ENCODE results near the gene LLGL1. TPM values are rescaled to one million over a fixed set of nuclear protein-coding genes. Genes with fewer than 3 reads are reported as not detected.
A peak's percentile ranks its signal among the peaks of the same experiment; 100 is the strongest.

Gene LLGL1
- polyA plus RNA-seq, 2 of the 4 experiments (the other 2 are of a cell fraction): 11.2 to 19.3 TPM

DNA sequence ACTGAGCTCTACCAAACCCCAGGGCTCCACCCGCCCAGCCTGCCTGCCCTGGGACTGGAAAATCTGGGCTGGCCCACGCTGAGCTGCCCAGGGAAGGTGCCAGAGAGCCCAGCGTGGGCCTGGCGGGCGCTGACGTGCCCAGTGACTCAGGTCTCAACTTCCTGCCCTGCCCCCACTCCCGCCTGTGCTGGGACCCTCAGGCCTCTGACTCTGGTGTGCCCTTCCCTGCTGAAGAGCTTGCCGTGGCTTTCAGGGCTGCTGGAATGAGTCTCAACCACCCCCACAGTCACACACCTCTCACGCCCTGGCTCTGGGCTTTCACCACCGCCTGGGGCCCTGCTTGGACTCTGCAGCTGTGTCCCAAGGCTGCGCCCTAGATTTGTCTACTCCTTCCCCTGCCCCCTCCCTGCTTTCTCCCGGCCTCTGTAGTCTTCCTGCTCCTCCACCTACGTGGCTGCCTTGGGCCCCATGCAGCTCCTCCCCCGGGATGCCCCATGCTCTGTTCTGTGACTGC is 10.4 kb downstream of the LLGL1 start:
- peak overlapping the region in 1 of 2 experiments; percentile 52; a peak in 2 of 6 replicates for H3K27ac ChIP-seq
- TF ChIP-seq TFCP2L1 (CRISPR knock-in tag; IDR thresholded peaks at IDR 0.05) (no peak), EHMT2 (IDR thresholded peaks at IDR 0.05; ENCODE audit: low read depth) (no peak), RARB (CRISPR knock-in tag; IDR thresholded peaks at IDR 0.05) (no peak), JUN (IDR thresholded peaks at IDR 0.05) (no peak), GATA3 (IDR thresholded peaks at IDR 0.05; ENCODE audit: borderline replicate concordance) (no peak), MYC (IDR thresholded peaks at IDR 0.05; ENCODE audit: borderline replicate concordance, low read length) (no peak), ZC3H11A (IDR thresholded peaks at IDR 0.05) (no peak), CHD4 (IDR thresholded peaks at IDR 0.05; ENCODE audit: borderline replicate concordance) (no peak), NR3C1 (IDR thresholded peaks at IDR 0.05) (no peak), BHLHE40 (IDR thresholded peaks at IDR 0.05; ENCODE audit: low read depth, low read length) (no peak), CHD2 (IDR thresholded peaks at IDR 0.05; ENCODE audit: low read length, partially characterized antibody) (no peak)
- TF ChIP-seq, protein P1, sequence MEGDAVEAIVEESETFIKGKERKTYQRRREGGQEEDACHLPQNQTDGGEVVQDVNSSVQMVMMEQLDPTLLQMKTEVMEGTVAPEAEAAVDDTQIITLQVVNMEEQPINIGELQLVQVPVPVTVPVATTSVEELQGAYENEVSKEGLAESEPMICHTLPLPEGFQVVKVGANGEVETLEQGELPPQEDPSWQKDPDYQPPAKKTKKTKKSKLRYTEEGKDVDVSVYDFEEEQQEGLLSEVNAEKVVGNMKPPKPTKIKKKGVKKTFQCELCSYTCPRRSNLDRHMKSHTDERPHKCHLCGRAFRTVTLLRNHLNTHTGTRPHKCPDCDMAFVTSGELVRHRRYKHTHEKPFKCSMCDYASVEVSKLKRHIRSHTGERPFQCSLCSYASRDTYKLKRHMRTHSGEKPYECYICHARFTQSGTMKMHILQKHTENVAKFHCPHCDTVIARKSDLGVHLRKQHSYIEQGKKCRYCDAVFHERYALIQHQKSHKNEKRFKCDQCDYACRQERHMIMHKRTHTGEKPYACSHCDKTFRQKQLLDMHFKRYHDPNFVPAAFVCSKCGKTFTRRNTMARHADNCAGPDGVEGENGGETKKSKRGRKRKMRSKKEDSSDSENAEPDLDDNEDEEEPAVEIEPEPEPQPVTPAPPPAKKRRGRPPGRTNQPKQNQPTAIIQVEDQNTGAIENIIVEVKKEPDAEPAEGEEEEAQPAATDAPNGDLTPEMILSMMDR (IDR thresholded peaks at IDR 0.05): no peak
- TF ChIP-seq, protein P2, sequence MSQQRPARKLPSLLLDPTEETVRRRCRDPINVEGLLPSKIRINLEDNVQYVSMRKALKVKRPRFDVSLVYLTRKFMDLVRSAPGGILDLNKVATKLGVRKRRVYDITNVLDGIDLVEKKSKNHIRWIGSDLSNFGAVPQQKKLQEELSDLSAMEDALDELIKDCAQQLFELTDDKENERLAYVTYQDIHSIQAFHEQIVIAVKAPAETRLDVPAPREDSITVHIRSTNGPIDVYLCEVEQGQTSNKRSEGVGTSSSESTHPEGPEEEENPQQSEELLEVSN (IDR thresholded peaks at IDR 0.05; ENCODE audit: borderline replicate concordance, low read depth): no peak
- DNase-seq (ENCODE audit: low read depth in 1 of 2, low spot score in 1 of 2) (no peak), FAIRE-seq (no peak), ATAC-seq (peak in 1 of 2 experiments; percentile 15; a peak in 3 of 6 replicates)
- CTCF ChIA-PET: interaction anchor here (0.5 to 12.1 kb wide), 7 partner anchors 9 to 1433 kb away, joined by 3 to 103 read pairs (median 4); no protein-coding TSS in a partner anchor
- POLR2A ChIA-PET: no interaction called here
- no peaks in the 10 kb centered on the region for H3K9me3 ChIP-seq
- H3K4me2 ChIP-seq: no peak overlapping the region
- WGBS (ENCODE audit: missing lambda C conversion rate): 62% methylated on average over 14 of the region's 14 CpGs
- H3K4me1 ChIP-seq: peaks cover 6% of the 10 kb centered on the region; the same call in 1 of the 3 replicates
- no peak overlapping the region for H3K4me3 ChIP-seq

DNA sequence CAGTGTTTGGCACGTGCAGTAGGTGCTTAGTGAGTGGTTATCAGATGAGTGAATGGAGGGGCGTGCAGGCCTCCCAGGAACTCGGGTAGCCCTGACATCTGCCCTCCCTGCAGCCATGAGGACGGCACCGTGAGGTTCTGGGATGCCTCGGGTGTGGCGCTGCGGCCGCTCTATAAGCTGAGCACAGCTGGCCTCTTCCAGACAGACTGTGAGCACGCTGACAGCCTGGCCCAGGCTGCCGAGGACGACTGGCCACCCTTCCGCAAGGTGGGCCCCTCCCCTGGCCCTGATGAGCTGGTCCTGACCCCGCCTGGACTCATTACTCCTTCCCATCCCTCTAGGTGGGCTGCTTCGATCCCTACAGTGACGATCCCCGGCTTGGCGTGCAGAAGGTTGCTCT is 11.1 kb downstream of the LLGL1 start:
- DNase-seq (ENCODE audit: low read depth in 1 of 2, low spot score in 1 of 2): no peak
- ChIA-PET POLR2A (no interaction called here), CTCF (interaction anchor here (1.3 to 12.1 kb wide), 5 partner anchors 10 to 95 kb away, joined by 3 to 103 read pairs (median 5); no protein-coding TSS in a partner anchor)
- TF ChIP-seq, protein P3, sequence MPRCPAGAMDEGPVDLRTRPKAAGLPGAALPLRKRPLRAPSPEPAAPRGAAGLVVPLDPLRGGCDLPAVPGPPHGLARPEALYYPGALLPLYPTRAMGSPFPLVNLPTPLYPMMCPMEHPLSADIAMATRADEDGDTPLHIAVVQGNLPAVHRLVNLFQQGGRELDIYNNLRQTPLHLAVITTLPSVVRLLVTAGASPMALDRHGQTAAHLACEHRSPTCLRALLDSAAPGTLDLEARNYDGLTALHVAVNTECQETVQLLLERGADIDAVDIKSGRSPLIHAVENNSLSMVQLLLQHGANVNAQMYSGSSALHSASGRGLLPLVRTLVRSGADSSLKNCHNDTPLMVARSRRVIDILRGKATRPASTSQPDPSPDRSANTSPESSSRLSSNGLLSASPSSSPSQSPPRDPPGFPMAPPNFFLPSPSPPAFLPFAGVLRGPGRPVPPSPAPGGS (IDR thresholded peaks at IDR 0.05): no peak
- TF ChIP-seq TP53 (CRISPR knock-in tag; IDR thresholded peaks at IDR 0.05): no peak
- no peak for TF ChIP-seq HOXB13 (CRISPR knock-in tag; IDR thresholded peaks at IDR 0.05; ENCODE audit: low read depth)
- no peak for TF ChIP-seq MYC (IDR thresholded peaks at IDR 0.05; ENCODE audit: borderline replicate concordance, low read length)
- TF ChIP-seq GATA3 (IDR thresholded peaks at IDR 0.05; ENCODE audit: borderline replicate concordance): no peak
- TF ChIP-seq HEYL (CRISPR knock-in tag; IDR thresholded peaks at IDR 0.05): no peak
- no peak for TF ChIP-seq NPAS2 (CRISPR knock-in tag; IDR thresholded peaks at IDR 0.05; ENCODE audit: borderline replicate concordance)
- TF ChIP-seq, protein P4, sequence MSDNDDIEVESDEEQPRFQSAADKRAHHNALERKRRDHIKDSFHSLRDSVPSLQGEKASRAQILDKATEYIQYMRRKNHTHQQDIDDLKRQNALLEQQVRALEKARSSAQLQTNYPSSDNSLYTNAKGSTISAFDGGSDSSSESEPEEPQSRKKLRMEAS (IDR thresholded peaks at IDR 0.05): no peak
- TF ChIP-seq SREBF2 (IDR thresholded peaks at IDR 0.05): no peak
- TF ChIP-seq, protein P5, sequence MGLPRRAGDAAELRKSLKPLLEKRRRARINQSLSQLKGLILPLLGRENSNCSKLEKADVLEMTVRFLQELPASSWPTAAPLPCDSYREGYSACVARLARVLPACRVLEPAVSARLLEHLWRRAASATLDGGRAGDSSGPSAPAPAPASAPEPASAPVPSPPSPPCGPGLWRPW (IDR thresholded peaks at IDR 0.05): no peak
- TF ChIP-seq EHMT2 (IDR thresholded peaks at IDR 0.05; ENCODE audit: low read depth): no peak
- H3K27ac ChIP-seq: no peak overlapping the region
- no peaks in the 10 kb centered on the region for H3K9me3 ChIP-seq
- 85% methylated on average over 18 of the region's 18 CpGs for WGBS (ENCODE audit: missing lambda C conversion rate)
- H3K4me3 ChIP-seq: no peak overlapping the region
- ATAC-seq: no peak
- no peak for FAIRE-seq
- H3K4me2 ChIP-seq: no peak overlapping the region
- H3K4me1 ChIP-seq: peaks cover 6% of the 10 kb centered on the region; the same call in 1 of the 3 replicates

Measured in A549 (cell line).